GM19455 (cell line): Measurements from ENCODE around the gene CLEC2L.
"Not testable (repeated sequence)": the region's sequence is repeated elsewhere in the genome, so short reads cannot be mapped to it uniquely, and the experiment has no call there.

ENCODE experiments used
- ATAC-seq: cut with Tn5 transposase; IDR thresholded peaks from one replicate; pipeline ENCODE4 v1.9.1; 2021; ENCODE audit not compliant: unreplicated experiment

Gene CLEC2L

GRCh38 chr7:139553991-139554700 is 30.7 kb downstream of the CLEC2L start:
- ATAC-seq = not testable (repeated sequence)

- no peak for ATAC-seq
These were observed 34.5 kb downstream of the CLEC2L start for GRCh38 chr7:139557857-139558581.

GRCh38 chr7:139559364-139560105 is 36.0 kb downstream of the CLEC2L start:
- no peak for ATAC-seq

- ATAC-seq = no peak
These were observed 36.7 kb downstream of the CLEC2L start for GRCh38 chr7:139560199-139560598.

- ATAC-seq = no peak
These were observed 37.2 kb downstream of the CLEC2L start for GRCh38 chr7:139560678-139561077.

GRCh38 chr7:139562491-139562890 is 39.0 kb downstream of the CLEC2L start:
- no peak for ATAC-seq

- no peak for ATAC-seq
These were observed 39.6 kb downstream of the CLEC2L start for GRCh38 chr7:139562961-139563565.

- no peak for ATAC-seq
These were observed 40.4 kb downstream of the CLEC2L start for GRCh38 chr7:139563856-139564255.

- ATAC-seq = no peak
These were observed 42.6 kb downstream of the CLEC2L start for GRCh38 chr7:139566075-139566474.

GRCh38 chr7:139566736-139567646 is 43.5 kb downstream of the CLEC2L start:
- ATAC-seq = no peak

GRCh38 chr7:139567647-139568345 is 44.3 kb downstream of the CLEC2L start:
- ATAC-seq = no peak

- no peak for ATAC-seq
These were observed 44.8 kb downstream of the CLEC2L start for GRCh38 chr7:139568346-139568675.

- no peak for ATAC-seq
These were observed 45.5 kb downstream of the CLEC2L start for GRCh38 chr7:139568813-139569490.

GRCh38 chr7:139570119-139570518 is 46.6 kb downstream of the CLEC2L start:
- no peak for ATAC-seq

- no peak for ATAC-seq
These were observed 47.1 kb downstream of the CLEC2L start for GRCh38 chr7:139570626-139571025.

- no peak for ATAC-seq
These were observed 47.7 kb downstream of the CLEC2L start for GRCh38 chr7:139571190-139571589.

- no peak for ATAC-seq
These were observed 48.2 kb downstream of the CLEC2L start for GRCh38 chr7:139571651-139572050.

GRCh38 chr7:139572071-139572470 is 48.6 kb downstream of the CLEC2L start:
- no peak for ATAC-seq

GRCh38 chr7:139572704-139573385 is 49.4 kb downstream of the CLEC2L start:
- no peak for ATAC-seq
